SK-N-SH (cell line): ENCODE results near the gene KIRREL1. TPM values are rescaled to one million over a fixed set of nuclear protein-coding genes. Genes with fewer than 3 reads are reported as not detected.

ENCODE experiments used
- CTCF ChIA-PET: fragments of 300-600, 350-600 bp; formaldehyde crosslinking; extraction: SDS; loops from one replicate; lab custom pipeline; 2021; lab: Yijun Ruan, JAX
- POLR2A ChIA-PET: fragments of 350-600 bp; sonication (Branson Sonifier 250); formaldehyde crosslinking; extraction: SDS; loops from one replicate; lab custom pipeline; 2020; ENCODE audit warnings: antibody characterized with exemption, inconsistent platforms; lab: Yijun Ruan, JAX
- DNase-seq: peaks from one replicate; pipeline ENCODE4 v3.0.0; 2012
- H2AFZ ChIP-seq: fragments of 200-600 bp; sonication (generic); 2 replicates; pipeline ENCODE4 v1.8.1; 2016; ENCODE audit warnings: antibody characterized with exemption, mild to moderate bottlenecking, low read depth
- H3F3A ChIP-seq: fragments of 200-600 bp; sonication (generic); replicated peaks from 2 replicates; pipeline ENCODE3; 2016; ENCODE audit warnings: antibody characterized with exemption, mild to moderate bottlenecking; ENCODE audit not compliant: insufficient read depth
- H3K27ac ChIP-seq, 2 experiments: fragments of 200-500 bp in 1 of 2; fragments of 200-600 bp in 1 of 2; sonication (Bioruptor generic) in 1 of 2; sonication (generic), shearing (Covaris generic) in 1 of 2; 2 replicates each; pipeline versions ENCODE4 v1.5.1 to v1.6.1; 2014 to 2016; ENCODE audit warnings: low read depth in 2 of 2, inconsistent platforms in 1 of 2, low read length in 1 of 2, mild to moderate bottlenecking in 1 of 2, mixed read lengths in 1 of 2
- H3K27me3 ChIP-seq: fragments of 200-600 bp; sonication (generic), shearing (Covaris generic); 2 replicates; pipeline ENCODE4 v1.6.1; 2016; ENCODE audit warnings: mixed run types; ENCODE audit not compliant: insufficient read depth
- H3K36me3 ChIP-seq, 2 experiments: fragments of 200-500 bp in 1 of 2; fragments of 200-600 bp in 1 of 2; sonication (Bioruptor generic) in 1 of 2; sonication (generic) in 1 of 2; replicated peaks in 1 of 2; 2 replicates each; pipeline versions ENCODE3 to v1.5.1; 2014 to 2016; ENCODE audit warnings: low read length in 1 of 2, mild to moderate bottlenecking in 1 of 2; ENCODE audit not compliant: insufficient read depth in 2 of 2, control insufficient read depth in 1 of 2
- H3K4me1 ChIP-seq, 2 experiments: fragments of 200-500 bp in 1 of 2; fragments of 200-600 bp in 1 of 2; sonication (Bioruptor generic) in 1 of 2; sonication (generic), shearing (Covaris generic) in 1 of 2; 2 replicates each; pipeline versions ENCODE4 v1.5.1 to v1.6.1; 2014 to 2016; ENCODE audit warnings: low read depth in 1 of 2, low read length in 1 of 2, mixed run types in 1 of 2; ENCODE audit not compliant: insufficient read depth in 2 of 2, control insufficient read depth in 1 of 2
- H3K4me2 ChIP-seq: fragments of 200-600 bp; sonication (generic), shearing (Covaris generic); 2 replicates; pipeline ENCODE4 v1.6.1; 2017; ENCODE audit warnings: mixed run types
- H3K4me3 ChIP-seq, 2 experiments: fragments of 200-500 bp in 1 of 2; fragments of 200-600 bp in 1 of 2; sonication (Bioruptor generic) in 1 of 2; sonication (generic), shearing (Covaris generic) in 1 of 2; 2 replicates each; pipeline versions ENCODE4 v1.5.1 to v1.8.1; 2014 to 2016; ENCODE audit warnings: low read depth in 2 of 2, inconsistent platforms in 1 of 2, low read length in 1 of 2, mild to moderate bottlenecking in 1 of 2, mixed read lengths in 1 of 2, moderate library complexity in 1 of 2
- H3K79me2 ChIP-seq: fragments of 200-600 bp; sonication (generic); 2 replicates; pipeline ENCODE4 v1.8.1; 2017; ENCODE audit warnings: mild to moderate bottlenecking; ENCODE audit not compliant: insufficient read depth
- H3K9ac ChIP-seq: fragments of 200-600 bp; sonication (generic); 2 replicates; pipeline ENCODE4 v1.6.1; 2017; ENCODE audit warnings: mixed run types
- H3K9me2 ChIP-seq: fragments of 200-600 bp; sonication (generic); 2 replicates; pipeline ENCODE4 v1.6.1; 2017; ENCODE audit warnings: mixed run types
- H3K9me3 ChIP-seq: fragments of 200-600 bp; sonication (generic); 2 replicates; pipeline ENCODE4 v1.6.1; 2017; ENCODE audit warnings: mixed run types, mild to moderate bottlenecking, moderate library complexity
- H4K20me1 ChIP-seq: fragments of 200-600 bp; sonication (generic); 2 replicates; pipeline ENCODE4 v1.6.1; 2017; ENCODE audit warnings: mild to moderate bottlenecking, mixed run types; ENCODE audit not compliant: insufficient read depth
- EP300 ChIP-seq, 2 experiments: IDR thresholded peaks; 2 replicates each; pipeline versions ENCODE4 v1.4.0 to v1.6.1; 2012; ENCODE audit warnings: borderline replicate concordance in 1 of 2, low read depth in 1 of 2, low read length in 1 of 2
- FOXJ3 ChIP-seq: sonication (generic); formaldehyde crosslinking; IDR thresholded peaks from 2 replicates; pipeline ENCODE4 v1.5.1; 2020; ENCODE audit warnings: mild to moderate bottlenecking, missing genetic modification reagents
- FOXM1 ChIP-seq: IDR thresholded peaks from 2 replicates; pipeline ENCODE4 v1.4.0; 2012; ENCODE audit warnings: low read depth, mild to moderate bottlenecking
- GABPA ChIP-seq: IDR thresholded peaks from 2 replicates; pipeline ENCODE4 v1.4.0; 2012; ENCODE audit warnings: low read depth, mild to moderate bottlenecking
- IRF3 ChIP-seq: fragments of 150-350 bp; IDR thresholded peaks from 2 replicates; pipeline ENCODE4 v1.6.1; 2016; ENCODE audit warnings: mild to moderate bottlenecking, low read depth, low read length
- MAX ChIP-seq: IDR thresholded peaks from 2 replicates; pipeline ENCODE4 v1.4.0; 2012; ENCODE audit warnings: low read depth
- NRF1 ChIP-seq: IDR thresholded peaks from 2 replicates; pipeline ENCODE4 v1.6.1; 2012; ENCODE audit warnings: low read depth, mild to moderate bottlenecking, low read length
- PBX3 ChIP-seq: IDR thresholded peaks from 2 replicates; pipeline ENCODE4; 2012
- POLR2AphosphoS5 ChIP-seq: IDR thresholded peaks from 2 replicates; pipeline ENCODE4 v1.6.1; 2012; ENCODE audit warnings: low read depth, low read length
- RAD21 ChIP-seq: IDR thresholded peaks from 2 replicates; pipeline ENCODE4 v1.6.1; 2012; ENCODE audit warnings: mild to moderate bottlenecking, low read length
- RCOR1 ChIP-seq: fragments of 150-350 bp; IDR thresholded peaks from 2 replicates; pipeline ENCODE4 v1.6.1; 2017; ENCODE audit warnings: antibody characterized with exemption, low read length
- RXRA ChIP-seq: IDR thresholded peaks from 2 replicates; pipeline ENCODE4 v1.4.0; 2012; ENCODE audit warnings: low read depth, mild to moderate bottlenecking, borderline replicate concordance
- SIN3A ChIP-seq: IDR thresholded peaks from 2 replicates; pipeline ENCODE4 v1.6.1; 2012; ENCODE audit warnings: low read depth, mild to moderate bottlenecking, low read length, moderate library complexity, borderline replicate concordance
- TAF1 ChIP-seq: IDR thresholded peaks from 2 replicates; pipeline ENCODE4 v1.6.1; 2012; ENCODE audit warnings: low read depth, mild to moderate bottlenecking, low read length, moderate library complexity, borderline replicate concordance
- USF1 ChIP-seq: IDR thresholded peaks from 2 replicates; pipeline ENCODE4 v1.4.0; 2012; ENCODE audit warnings: low read depth, borderline replicate concordance
- WGBS: methylation state at CpG from one replicate; pipeline ENCODE4 v1.1.6; 2017; ENCODE audit warnings: low lambda C conversion rate; 5-methylcytosine and 5-hydroxymethylcytosine counted together
- polyA plus RNA-seq, 3 experiments: library from polyadenylated mRNA; depleted of rRNA; stranded (reverse); fragments of >200 nt; gene quantifications; 2 replicates each; pipeline ENCODE4 v1.2.3, GENCODE V29; 2012

The KIRREL1 gene
- polyA plus RNA-seq, 1 of the 3 experiments (the other 2 are of a cell fraction), result 47.8 TPM

- POLR2A ChIA-PET, result no interaction called here
- CTCF ChIA-PET, result interaction anchor here (0.6 to 2.2 kb wide), 4 partner anchors 8 to 156 kb away, joined by 4 to 8 read pairs (median 6); a partner anchor contains a TSS
- Histone ChIP-seq H4K20me1 (no peaks in the 10 kb centered on the region), H3K9me2 (no peaks in the 10 kb centered on the region), H3K79me2 (no peaks in the 10 kb centered on the region), H3K9ac (no peak overlapping the region), H3K4me1 (peaks cover 6 to 18% of the 10 kb centered on the region in 2 experiments; a peak in 3 of 4 replicates), H3K9me3 (no peaks in the 10 kb centered on the region), H3K4me2 (no peak overlapping the region), H3F3A (peaks cover 22% of the 10 kb centered on the region), H3K36me3 (no peaks in the 10 kb centered on the region), H3K4me3 (no peak overlapping the region), H3K27ac (no peak overlapping the region), H3K27me3 (no peaks in the 10 kb centered on the region), H2AFZ (no peak overlapping the region)
- TF ChIP-seq RCOR1 (no peak), RXRA (no peak), FOXJ3 (CRISPR knock-in tag) (no peak), SIN3A (no peak), EP300 (IDR thresholded peaks at IDR 0.05; ENCODE audit: borderline replicate concordance in 1 of 2, low read depth in 1 of 2, low read length in 1 of 2) (no peak), NRF1 (no peak), PBX3 (no peak), GABPA (no peak)
- DNase-seq, result no peak
Observed at GRCh38 chr1:157971769-157972168, 21.7 kb upstream of the KIRREL1 start.

GRCh38 chr1:157975228-157975950 is 18.1 kb upstream of the KIRREL1 start:
- H3K4me1 ChIP-seq, result no peaks in the 10 kb centered on the region
- ChIA-PET CTCF (interaction anchor here (0.9 to 1.6 kb wide), 2 partner anchors 12 to 16 kb away, joined by 3 to 6 read pairs; no protein-coding TSS in a partner anchor), POLR2A (no interaction called here)
- no peak overlapping the region for H3K4me2 ChIP-seq
- no peaks in the 10 kb centered on the region for H3K9me3 ChIP-seq
- no peak for DNase-seq
- H3F3A ChIP-seq, result no peaks in the 10 kb centered on the region
- no peaks in the 10 kb centered on the region for H3K36me3 ChIP-seq
- no peak overlapping the region for H3K27ac ChIP-seq
- no peak overlapping the region for H3K9ac ChIP-seq
- no peaks in the 10 kb centered on the region for H4K20me1 ChIP-seq
- H3K27me3 ChIP-seq, result no peaks in the 10 kb centered on the region
- H2AFZ ChIP-seq, result no peak overlapping the region
- H3K9me2 ChIP-seq, result no peaks in the 10 kb centered on the region
- 60% methylated on average over 2 of the region's 2 CpGs for WGBS
- H3K79me2 ChIP-seq, result no peaks in the 10 kb centered on the region
- TF ChIP-seq TAF1, result no peak
- no peak overlapping the region for H3K4me3 ChIP-seq

- Histone ChIP-seq H3K9me3 (no peaks in the 10 kb centered on the region), H3K4me1 (no peaks in the 10 kb centered on the region; a peak in 1 of 4 replicates), H4K20me1 (no peaks in the 10 kb centered on the region), H2AFZ (no peak overlapping the region), H3K27ac (no peak overlapping the region), H3F3A (no peaks in the 10 kb centered on the region), H3K79me2 (no peaks in the 10 kb centered on the region), H3K9me2 (no peaks in the 10 kb centered on the region), H3K36me3 (no peaks in the 10 kb centered on the region), H3K27me3 (no peaks in the 10 kb centered on the region; the same call in 1 of the 2 replicates), H3K4me2 (no peak overlapping the region), H3K4me3 (no peak overlapping the region), H3K9ac (no peak overlapping the region)
- POLR2A ChIA-PET, result no interaction called here
- 38% methylated on average over 2 of the region's 2 CpGs for WGBS
- CTCF ChIA-PET, result interaction anchor here (3.5 kb wide), 1 partner anchor 15 kb away, joined by 17 read pairs; no protein-coding TSS in a partner anchor
- no peak for DNase-seq
- TF ChIP-seq EP300 (IDR thresholded peaks at IDR 0.05; ENCODE audit: borderline replicate concordance in 1 of 2, low read depth in 1 of 2, low read length in 1 of 2) (no peak), POLR2AphosphoS5 (no peak), IRF3 (no peak), FOXM1 (no peak), TAF1 (no peak), USF1 (no peak), PBX3 (no peak), RCOR1 (no peak), RAD21 (no peak), MAX (no peak), NRF1 (no peak)
Observed at GRCh38 chr1:157976888-157977287, 16.6 kb upstream of the KIRREL1 start.
